Small intestine (tissue), 7 donors: ENCODE measurements around the gene LBR. TPM values are rescaled to one million over a fixed set of nuclear protein-coding genes. Genes with fewer than 3 reads are reported as not detected.

Source experiments
- DNase-seq, 2 donors: peaks; one replicate each; pipeline versions ENCODE4 v3.0.0 to v3.0.0-alpha.2; 2013
- FAIRE-seq: peaks from 2 replicates; lab custom pipeline; 2012; peaks lifted over from hg19 to GRCh38; lab: Jason Lieb, UNC
- H3K27ac ChIP-seq, 3 donors: one replicate each; pipeline ENCODE4 v1.5.1; 2013; ENCODE audit warnings: low read length in 2 of 3, mild to moderate bottlenecking in 2 of 3, control low read depth in 1 of 3, inconsistent platforms in 1 of 3, low read depth in 1 of 3, moderate library complexity in 1 of 3
- H3K27me3 ChIP-seq, 3 donors: one replicate each; pipeline ENCODE4 v1.6.1; 2013; ENCODE audit warnings: low read length in 3 of 3, inconsistent platforms in 1 of 3; ENCODE audit not compliant: control insufficient read depth in 3 of 3, insufficient read depth in 3 of 3
- H3K36me3 ChIP-seq, 3 donors: one replicate each; pipeline ENCODE4 v1.6.1; 2013; ENCODE audit warnings: low read length in 3 of 3, inconsistent platforms in 1 of 3, low read depth in 1 of 3, mild to moderate bottlenecking in 1 of 3, moderate library complexity in 1 of 3; ENCODE audit not compliant: control insufficient read depth in 3 of 3, insufficient read depth in 2 of 3
- H3K4me1 ChIP-seq, 3 donors: one replicate each; pipeline ENCODE4 v1.6.1; 2013; ENCODE audit warnings: low read length in 2 of 3, inconsistent platforms in 1 of 3, low read depth in 1 of 3, mild to moderate bottlenecking in 1 of 3, moderate library complexity in 1 of 3; ENCODE audit not compliant: control insufficient read depth in 3 of 3, insufficient read depth in 2 of 3
- H3K4me3 ChIP-seq, 3 donors: one replicate each; pipeline ENCODE4 v1.5.1; 2013; ENCODE audit warnings: low read length in 3 of 3, control low read depth in 1 of 3, inconsistent platforms in 1 of 3, low read depth in 1 of 3, mild to moderate bottlenecking in 1 of 3, moderate library complexity in 1 of 3
- H3K9me3 ChIP-seq, 2 donors: one replicate each; pipeline ENCODE4 v1.6.1; 2013; ENCODE audit warnings: low read depth in 1 of 2, low read length in 1 of 2; ENCODE audit not compliant: control insufficient read depth in 2 of 2, insufficient read depth in 1 of 2
- WGBS, 3 donors: extraction: QIAGEN DNeasy Blood & Tissue Kit; methylation state at CpG; one replicate each; pipeline ENCODE4 v1.1.7; 2013; 5-methylcytosine and 5-hydroxymethylcytosine counted together
- polyA plus RNA-seq, 4 donors: library from polyadenylated mRNA; stranded (reverse) in 3 of 4; unstranded in 1 of 4; fragments of 200-250 nt in 3 of 4; fragments of 120-200 nt in 1 of 4; gene quantifications; one replicate each; pipeline versions ENCODE4 v1.2.1 to v1.2.3, GENCODE V29; 2013
- donor health status: healthy with polysubstance abuse.
- donor health status: control.
- donor health status: control.
- donor health status: Bipolar disorder and iron deficiency.
- donor health status: healthy.

LBR gene
- polyA plus RNA-seq, 4 donors = 7.3 to 64.9 (median 35.5) TPM

- FAIRE-seq = no peak
- peaks cover 12 to 44% (median 14%) of the 10 kb centered on the region in 3 donors for H3K36me3 ChIP-seq
Observed at GRCh38 chr1:225415967-225416745, 11.7 kb downstream of the LBR start.

GRCh38 chr1:225415307-225415706, 12.5 kb downstream of the LBR start:
- Histone ChIP-seq H3K36me3 (peaks cover 12 to 48% (median 16%) of the 10 kb centered on the region in 3 donors), H3K9me3 (no peaks in the 10 kb centered on the region), H3K4me3 (no peak overlapping the region), H3K27ac (no peak overlapping the region), H3K4me1 (peaks cover 0 to 27% (median 6%) of the 10 kb centered on the region in 3 donors), H3K27me3 (no peaks in the 10 kb centered on the region)
- 95 to 98% (median 97%) methylated on average over 4 of the region's 4 CpGs for WGBS, 3 donors
- no peak for FAIRE-seq
- DNase-seq = no peak

More at GRCh38 chr1:225415967-225416745, 11.7 kb downstream of the LBR start:
- Histone ChIP-seq H3K4me3 (no peak overlapping the region), H3K27me3 (no peaks in the 10 kb centered on the region), H3K27ac (no peak overlapping the region), H3K9me3 (no peaks in the 10 kb centered on the region), H3K4me1 (peaks cover 0 to 27% (median 6%) of the 10 kb centered on the region in 3 donors)
- no peak for DNase-seq
- 87 to 90% (median 89%) methylated on average over 11 of the region's 11 CpGs for WGBS, 3 donors

GRCh38 chr1:225413708-225414375, 14.0 kb downstream of the LBR start:
- Histone ChIP-seq H3K36me3 (peaks cover 12 to 46% (median 16%) of the 10 kb centered on the region in 3 donors), H3K27me3 (no peaks in the 10 kb centered on the region), H3K27ac (no peak overlapping the region), H3K4me3 (no peak overlapping the region), H3K9me3 (no peaks in the 10 kb centered on the region), H3K4me1 (peaks cover 0 to 24% (median 6%) of the 10 kb centered on the region in 3 donors)
- peak in 1 of 2 donors; percentile 23 for DNase-seq
- 81 to 86% (median 83%) methylated on average over 5 of the region's 5 CpGs for WGBS, 3 donors
- no peak for FAIRE-seq

DNA sequence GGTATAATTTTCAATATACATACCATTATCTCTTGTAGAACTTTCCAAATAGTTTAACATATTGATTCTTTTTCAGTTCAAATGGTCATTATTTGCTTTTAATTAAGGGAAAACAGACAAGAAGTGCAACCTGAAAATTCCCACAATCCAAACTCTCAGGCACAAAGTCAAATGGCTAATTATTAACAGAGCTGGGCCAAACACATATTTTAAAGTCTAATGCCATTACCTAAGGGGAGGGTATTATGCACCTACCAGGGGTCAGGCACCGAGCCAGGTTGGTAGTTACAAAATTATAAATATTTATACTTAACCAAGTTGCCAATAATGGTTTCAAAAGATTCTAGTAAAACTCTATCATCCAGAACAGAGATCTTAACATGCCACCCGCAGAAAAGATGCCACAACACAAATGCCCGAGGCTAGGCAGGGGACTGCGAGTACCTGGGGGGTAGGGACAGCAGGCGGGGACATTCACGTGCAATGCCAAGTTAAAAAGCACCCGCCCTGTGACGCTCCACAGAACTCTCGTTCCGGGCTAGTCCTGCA, 15.0 kb downstream of the LBR start:
- WGBS, 3 donors = 20 to 70% (median 44%) methylated on average over 10 of the region's 10 CpGs
- no peak overlapping the region for H3K4me3 ChIP-seq
- FAIRE-seq (no peak), DNase-seq (peak in 1 of 2 donors; percentile 63)
- H3K9me3 ChIP-seq = no peaks in the 10 kb centered on the region
- peak overlapping the region in 1 of 3 donors; percentile 25 for H3K27ac ChIP-seq
- no peaks in the 10 kb centered on the region for H3K27me3 ChIP-seq
- peaks cover 0 to 14% (median 2%) of the 10 kb centered on the region in 3 donors for H3K4me1 ChIP-seq
- peaks cover 4 to 43% (median 14%) of the 10 kb centered on the region in 3 donors for H3K36me3 ChIP-seq

DNA sequence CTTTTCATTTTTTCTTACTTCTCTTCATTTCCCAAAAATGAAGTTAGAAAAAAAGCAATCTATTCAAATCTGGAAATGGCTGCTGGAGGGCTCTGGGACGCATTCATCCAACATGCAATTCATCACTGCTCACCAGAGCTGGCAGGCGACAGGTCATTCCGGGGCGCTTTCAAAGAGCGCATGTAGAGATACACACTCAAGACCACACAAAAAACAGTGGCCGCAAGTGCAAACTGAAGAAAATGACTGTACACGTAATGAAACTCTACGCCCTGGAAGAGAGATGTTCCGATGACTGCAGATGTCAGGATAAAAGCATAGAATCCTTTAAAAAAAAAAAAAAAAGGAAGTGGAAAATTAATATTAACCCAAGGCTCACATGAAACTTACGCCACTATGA, 15.5 kb downstream of the LBR start:
- FAIRE-seq = no peak
- Histone ChIP-seq H3K27me3 (no peaks in the 10 kb centered on the region), H3K4me1 (peaks cover 0 to 9% (median 2%) of the 10 kb centered on the region in 3 donors), H3K27ac (no peak overlapping the region), H3K9me3 (no peaks in the 10 kb centered on the region), H3K36me3 (peaks cover 2 to 40% (median 9%) of the 10 kb centered on the region in 3 donors), H3K4me3 (no peak overlapping the region)
- WGBS, 3 donors = 90 to 94% (median 93%) methylated on average over 10 of the region's 10 CpGs
- DNase-seq = no peak

GRCh38 chr1:225410036-225410435, 17.8 kb downstream of the LBR start:
- H3K27ac ChIP-seq = no peak overlapping the region
- peaks cover 0 to 9% (median 2%) of the 10 kb centered on the region in 3 donors for H3K4me1 ChIP-seq
- peaks cover 6 to 44% (median 9%) of the 10 kb centered on the region in 3 donors for H3K36me3 ChIP-seq
- 72 to 92% (median 90%) methylated on average over 6 of the region's 6 CpGs for WGBS, 3 donors
- DNase-seq (no peak), FAIRE-seq (no peak)
- no peaks in the 10 kb centered on the region for H3K27me3 ChIP-seq
- no peak overlapping the region for H3K4me3 ChIP-seq
- H3K9me3 ChIP-seq = no peaks in the 10 kb centered on the region

GRCh38 chr1:225409051-225409450, 18.8 kb downstream of the LBR start:
- FAIRE-seq = no peak
- DNase-seq = no peak
- 86 to 88% (median 87%) methylated on average over 8 of the region's 8 CpGs for WGBS, 3 donors
- Histone ChIP-seq H3K36me3 (peaks cover 8 to 40% (median 9%) of the 10 kb centered on the region in 3 donors), H3K27ac (no peak overlapping the region), H3K27me3 (no peaks in the 10 kb centered on the region), H3K4me1 (peaks cover 0 to 9% (median 2%) of the 10 kb centered on the region in 3 donors), H3K9me3 (no peaks in the 10 kb centered on the region), H3K4me3 (no peak overlapping the region)

DNA sequence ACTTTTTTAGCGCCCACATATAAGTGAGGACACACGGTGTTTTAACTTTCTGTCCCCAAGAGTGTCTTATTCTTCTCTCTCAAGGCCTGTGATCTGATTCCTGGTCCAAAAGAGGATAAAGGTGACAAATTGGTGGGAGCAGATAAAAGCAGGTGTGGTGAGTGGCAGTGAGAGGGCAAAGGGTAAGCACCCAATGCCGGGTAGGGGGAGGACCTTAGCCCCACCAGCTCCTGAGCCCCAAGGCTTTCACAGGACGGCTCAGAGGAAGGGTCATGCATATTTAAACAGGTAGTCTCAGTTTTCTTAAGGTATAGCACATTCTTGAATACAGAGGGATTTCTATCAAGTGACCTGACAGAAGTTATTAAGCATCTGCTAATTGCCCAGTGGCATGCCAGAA, 19.6 kb downstream of the LBR start:
- no peaks in the 10 kb centered on the region for H3K9me3 ChIP-seq
- no peaks in the 10 kb centered on the region for H3K27me3 ChIP-seq
- H3K36me3 ChIP-seq = peaks cover 7 to 37% (median 12%) of the 10 kb centered on the region in 3 donors
- WGBS, 3 donors = 22 to 70% (median 51%) methylated on average over 4 of the region's 4 CpGs
- FAIRE-seq = no peak
- H3K4me3 ChIP-seq = no peak overlapping the region
- DNase-seq = peak; percentile 36 to 78
- H3K4me1 ChIP-seq = peaks cover 0 to 9% (median 2%) of the 10 kb centered on the region in 3 donors
- peak overlapping the region in 1 of 3 donors; percentile 14 for H3K27ac ChIP-seq
